ENCODE results near the gene UBE2F. TPM values are rescaled to one million over a fixed set of nuclear protein-coding genes. Genes with fewer than 3 reads are reported as not detected.
"Not testable (repeated sequence)": the region's sequence is repeated elsewhere in the genome, so short reads cannot be mapped to it uniquely, and the experiment has no call there.

Gene UBE2F
- polyA plus RNA-seq, 3 donors, result 51.1 to 120 (median 117) TPM

DNA sequence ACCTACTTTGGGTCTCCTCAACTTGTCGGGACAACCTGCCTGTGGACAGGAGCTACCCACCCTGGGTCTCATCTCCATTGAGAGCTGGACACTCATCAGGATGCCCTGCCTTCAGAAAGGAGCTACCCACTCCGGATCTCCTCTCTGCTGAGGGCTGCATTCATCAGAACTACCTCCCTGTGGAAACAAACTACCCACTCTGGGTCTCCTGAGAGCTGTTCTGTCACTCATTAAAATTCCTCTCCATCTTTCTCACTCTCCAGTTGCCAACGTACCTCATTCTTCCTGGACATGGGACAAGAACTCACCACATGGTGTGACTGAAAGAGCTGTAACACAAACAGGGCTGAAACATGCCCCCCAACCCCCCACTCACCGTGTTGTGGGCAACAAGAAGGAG, 22.5 kb upstream of the UBE2F start:
- H3K9ac ChIP-seq (ENCODE audit: insufficient read depth, low read length, poor library complexity, severe bottlenecking), result no peak overlapping the region
- H3K27me3 ChIP-seq (ENCODE audit: control insufficient read depth in 2 of 2, insufficient read depth in 2 of 2, low read length in 2 of 2), result peaks cover 0 to 3% of the 10 kb centered on the region in 2 donors
- Mint-ChIP-seq H3K9me3 (peaks cover 18 to 35% (median 29%) of the 10 kb centered on the region in 7 donors), H3K27ac (no peak overlapping the region), H3K4me1 (no peaks in the 10 kb centered on the region), H3K27me3 (ENCODE audit: low read depth in 3 of 3) (peaks cover 2 to 10% (median 9%) of the 10 kb centered on the region in 3 donors), H3K36me3 (no peaks in the 10 kb centered on the region), H3K4me3 (no peak overlapping the region)
- no peak overlapping the region for H3K4me2 ChIP-seq (replicated peaks; ENCODE audit: extremely low read depth, low read length, poor library complexity, severe bottlenecking)
- TF ChIP-seq, protein P1, sequence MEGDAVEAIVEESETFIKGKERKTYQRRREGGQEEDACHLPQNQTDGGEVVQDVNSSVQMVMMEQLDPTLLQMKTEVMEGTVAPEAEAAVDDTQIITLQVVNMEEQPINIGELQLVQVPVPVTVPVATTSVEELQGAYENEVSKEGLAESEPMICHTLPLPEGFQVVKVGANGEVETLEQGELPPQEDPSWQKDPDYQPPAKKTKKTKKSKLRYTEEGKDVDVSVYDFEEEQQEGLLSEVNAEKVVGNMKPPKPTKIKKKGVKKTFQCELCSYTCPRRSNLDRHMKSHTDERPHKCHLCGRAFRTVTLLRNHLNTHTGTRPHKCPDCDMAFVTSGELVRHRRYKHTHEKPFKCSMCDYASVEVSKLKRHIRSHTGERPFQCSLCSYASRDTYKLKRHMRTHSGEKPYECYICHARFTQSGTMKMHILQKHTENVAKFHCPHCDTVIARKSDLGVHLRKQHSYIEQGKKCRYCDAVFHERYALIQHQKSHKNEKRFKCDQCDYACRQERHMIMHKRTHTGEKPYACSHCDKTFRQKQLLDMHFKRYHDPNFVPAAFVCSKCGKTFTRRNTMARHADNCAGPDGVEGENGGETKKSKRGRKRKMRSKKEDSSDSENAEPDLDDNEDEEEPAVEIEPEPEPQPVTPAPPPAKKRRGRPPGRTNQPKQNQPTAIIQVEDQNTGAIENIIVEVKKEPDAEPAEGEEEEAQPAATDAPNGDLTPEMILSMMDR (IDR thresholded peaks at IDR 0.05), result no peak
- no peaks in the 10 kb centered on the region for H3K36me3 ChIP-seq (replicated peaks in 1 of 2; ENCODE audit: control insufficient read depth in 1 of 2, insufficient read depth in 2 of 2, low read length in 2 of 2)
- DNase-seq, result no peak
- H3K4me1 ChIP-seq (ENCODE audit: control insufficient read depth in 1 of 2, insufficient read depth in 2 of 2, low read length in 2 of 2), result no peaks in the 10 kb centered on the region
- H4K20me1 ChIP-seq (ENCODE audit: insufficient read depth, low read length), result no peaks in the 10 kb centered on the region
- H2AFZ ChIP-seq (ENCODE audit: insufficient read depth, low read depth, low read length, poor library complexity, severe bottlenecking), result no peak overlapping the region
- no peaks in the 10 kb centered on the region for H3K79me2 ChIP-seq (ENCODE audit: insufficient read depth, low read length)
- intact Hi-C loops (cut with micrococcal nuclease), result no loop called here
- H3K27ac ChIP-seq (ENCODE audit: low read depth in 1 of 2, low read length in 2 of 2), result no peak overlapping the region
- WGBS (ENCODE audit: insufficient coverage), result 85% methylated on average over 3 of the region's 4 CpGs
- H3K4me3 ChIP-seq (replicated peaks in 1 of 3; ENCODE audit: low read depth in 2 of 3, low read length in 3 of 3), result no peak overlapping the region
- H3K9me3 ChIP-seq (replicated peaks in 1 of 2; ENCODE audit: control insufficient read depth in 1 of 2, insufficient read depth in 1 of 2, low read length in 2 of 2), result peaks cover 13 to 35% of the 10 kb centered on the region in 2 donors

- H3K79me2 ChIP-seq (ENCODE audit: insufficient read depth, low read length), result no peaks in the 10 kb centered on the region
- peaks cover 0 to 3% of the 10 kb centered on the region in 2 donors for H3K27me3 ChIP-seq (ENCODE audit: control insufficient read depth in 2 of 2, insufficient read depth in 2 of 2, low read length in 2 of 2)
- H3K4me2 ChIP-seq (replicated peaks; ENCODE audit: extremely low read depth, low read length, poor library complexity, severe bottlenecking), result no peak overlapping the region
- no peak overlapping the region for H3K27ac ChIP-seq (ENCODE audit: low read depth in 1 of 2, low read length in 2 of 2)
- H3K27ac Mint-ChIP-seq, result peak overlapping the region in 1 of 7 donors; percentile 25
- H3K9ac ChIP-seq (ENCODE audit: insufficient read depth, low read length, poor library complexity, severe bottlenecking), result no peak overlapping the region
- DNase-seq, result no peak
- H3K9me3 Mint-ChIP-seq, result peaks cover 18 to 35% (median 29%) of the 10 kb centered on the region in 7 donors
- 43% methylated on average over 1 of the region's 1 CpG for WGBS (ENCODE audit: insufficient coverage)
- H3K4me1 Mint-ChIP-seq, result no peaks in the 10 kb centered on the region
- H3K36me3 ChIP-seq (replicated peaks in 1 of 2; ENCODE audit: control insufficient read depth in 1 of 2, insufficient read depth in 2 of 2, low read length in 2 of 2), result no peaks in the 10 kb centered on the region
- H2AFZ ChIP-seq (ENCODE audit: insufficient read depth, low read depth, low read length, poor library complexity, severe bottlenecking), result no peak overlapping the region
- intact Hi-C loops (cut with micrococcal nuclease), result no loop called here
- no peaks in the 10 kb centered on the region for H3K36me3 Mint-ChIP-seq
- TF ChIP-seq, protein P1 (IDR thresholded peaks at IDR 0.05), result no peak
- no peak overlapping the region for H3K4me3 Mint-ChIP-seq
- H4K20me1 ChIP-seq (ENCODE audit: insufficient read depth, low read length), result no peaks in the 10 kb centered on the region
- H3K4me3 ChIP-seq (replicated peaks in 1 of 3; ENCODE audit: low read depth in 2 of 3, low read length in 3 of 3), result no peak overlapping the region
- peaks cover 2 to 12% (median 6%) of the 10 kb centered on the region in 3 donors for H3K27me3 Mint-ChIP-seq (ENCODE audit: low read depth in 3 of 3)
- H3K9me3 ChIP-seq (replicated peaks in 1 of 2; ENCODE audit: control insufficient read depth in 1 of 2, insufficient read depth in 1 of 2, low read length in 2 of 2), result peaks cover 13 to 35% of the 10 kb centered on the region in 2 donors
- no peaks in the 10 kb centered on the region for H3K4me1 ChIP-seq (ENCODE audit: control insufficient read depth in 1 of 2, insufficient read depth in 2 of 2, low read length in 2 of 2)
Measured at GRCh38 chr2:237946423-237946822, 20.4 kb upstream of the UBE2F start.

- H3K4me3 ChIP-seq (replicated peaks in 1 of 3; ENCODE audit: low read depth in 2 of 3, low read length in 3 of 3); H3K4me2 ChIP-seq (replicated peaks; ENCODE audit: extremely low read depth, low read length, poor library complexity, severe bottlenecking); H3K4me1 Mint-ChIP-seq; H3K79me2 ChIP-seq (ENCODE audit: insufficient read depth, low read length); intact Hi-C loops (cut with micrococcal nuclease); H3K27ac ChIP-seq (ENCODE audit: low read depth in 1 of 2, low read length in 2 of 2); H3K4me1 ChIP-seq (ENCODE audit: control insufficient read depth in 1 of 2, insufficient read depth in 2 of 2, low read length in 2 of 2); H4K20me1 ChIP-seq (ENCODE audit: insufficient read depth, low read length); H3K27ac Mint-ChIP-seq; H3K36me3 Mint-ChIP-seq; H3K9me3 ChIP-seq (replicated peaks in 1 of 2; ENCODE audit: control insufficient read depth in 1 of 2, insufficient read depth in 1 of 2, low read length in 2 of 2); H3K4me3 Mint-ChIP-seq; H3K9ac ChIP-seq (ENCODE audit: insufficient read depth, low read length, poor library complexity, severe bottlenecking); H2AFZ ChIP-seq (ENCODE audit: insufficient read depth, low read depth, low read length, poor library complexity, severe bottlenecking); H3K36me3 ChIP-seq (replicated peaks in 1 of 2; ENCODE audit: control insufficient read depth in 1 of 2, insufficient read depth in 2 of 2, low read length in 2 of 2); DNase-seq; H3K9me3 Mint-ChIP-seq: not testable (repeated sequence)
- H3K27me3 Mint-ChIP-seq (ENCODE audit: low read depth in 3 of 3), result peaks cover 16 to 31% (median 16%) of the 10 kb centered on the region in 3 donors
- H3K27me3 ChIP-seq (ENCODE audit: control insufficient read depth in 2 of 2, insufficient read depth in 2 of 2, low read length in 2 of 2), result peaks cover 14 to 17% of the 10 kb centered on the region in 2 donors
- no CpG with 5 or more reads among the region's 4 CpGs for WGBS (ENCODE audit: insufficient coverage)
Measured at GRCh38 chr2:237951354-237951753, 15.5 kb upstream of the UBE2F start.
